Uterine smooth muscle cell (primary cell): Measurements from ENCODE around the gene AGAP6. TPM values are rescaled to one million over a fixed set of nuclear protein-coding genes. Genes with fewer than 3 reads are reported as not detected.

Source experiments
- total RNA-seq: library from RNA; depleted of rRNA; stranded (reverse); fragments of >200 nt; gene quantifications from 2 replicates; pipeline ENCODE4 v1.2.3, GENCODE V29; 2014

AGAP6 gene
- total RNA-seq, result 3.1 and 3.2 TPM in 2 replicates

GRCh38 chr10:49988376-49988775 is at the start of gene AGAP6:
TSS of gene AGAP6 (plus strand) at chr10:49988406. CDS start at chr10:49988716, 310 bp downstream.

DNA sequence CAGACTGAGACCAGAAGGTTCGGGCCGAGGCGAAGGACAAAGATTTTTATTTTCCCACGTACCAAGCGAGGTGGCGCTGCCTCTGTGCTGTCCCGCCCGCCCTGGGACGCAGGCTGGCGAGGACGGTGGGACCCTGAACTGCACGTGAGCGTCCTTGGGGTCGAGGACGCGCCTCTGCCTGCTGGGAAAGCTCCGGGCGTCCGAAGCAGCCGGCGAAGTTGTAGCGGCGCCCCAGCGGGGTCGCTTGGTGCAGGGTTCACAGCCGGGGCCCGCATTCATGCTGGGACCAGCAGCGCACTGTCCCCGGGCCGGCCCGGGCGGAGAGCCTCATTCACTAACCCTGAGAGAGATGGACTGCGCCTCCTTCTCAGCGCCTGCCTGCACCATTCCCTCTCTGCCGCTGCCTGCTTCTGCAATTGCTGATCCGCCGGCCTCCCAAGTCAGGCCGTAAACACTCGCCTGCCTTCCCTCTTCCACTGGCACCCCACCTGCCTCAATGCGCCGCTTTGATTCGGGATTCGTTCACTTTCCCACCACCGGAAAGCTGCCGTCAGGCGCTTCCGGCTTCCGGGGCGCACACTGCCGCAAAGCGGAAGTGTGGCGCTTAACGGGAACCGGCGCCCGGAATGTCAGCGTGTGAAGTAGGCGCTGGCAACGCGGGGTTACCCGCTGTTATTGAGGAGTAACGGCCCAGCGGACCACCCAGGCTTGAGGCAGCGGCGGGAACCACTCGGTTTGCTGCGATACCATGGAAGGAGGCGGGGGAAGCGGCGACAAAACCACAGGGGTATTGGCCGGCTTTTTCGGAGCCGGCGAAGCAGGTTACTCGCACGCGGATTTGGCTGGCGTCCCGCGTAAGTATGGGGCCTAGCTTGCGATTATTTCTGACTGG is 46.5 kb upstream of the AGAP6 start, which contains the start of the genes PARG and TIMM23B:
Gene PARG (minus strand): TSS at position 581 of the 892 bp plus-strand sequence. CDS start 302 bp downstream, at position 279.
Gene TIMM23B (plus strand): TSS at position 607 of the 892 bp plus-strand sequence. CDS start 142 bp downstream, at position 749.

Other genes with a start within 250 kb of the AGAP6 start
- gene OGDHL, start 226.1 kb upstream of the AGAP6 start, total RNA-seq, result 0.22 and 0.37 TPM in 2 replicates
- gene PARG, start 46.4 kb upstream of the AGAP6 start, total RNA-seq, result 36.9 and 38.4 TPM in 2 replicates
- 25.4 and 26.8 TPM in 2 replicates for gene TIMM23B, start 46.4 kb upstream of the AGAP6 start, total RNA-seq
- 45.5 and 77.6 TPM in 2 replicates for gene WASHC2A, start 79.5 kb downstream of the AGAP6 start, total RNA-seq